22Rv1 (cell line): ENCODE data around the gene CAVIN2.
A peak's percentile ranks its signal among the peaks of the same experiment; 100 is the strongest.

Experiments
- ZFX ChIP-seq: fragments of 450-650 bp; IDR thresholded peaks from 2 replicates; pipeline ENCODE4 v1.6.1; 2017; ENCODE audit warnings: antibody characterized with exemption, borderline replicate concordance
- TF ChIP-seq, protein P1 (sequence below): fragments of 450-650 bp; IDR thresholded peaks from 2 replicates; pipeline ENCODE4 v1.5.1; 2017; ENCODE audit warnings: mild to moderate bottlenecking

GRCh38 chr2:191811807-191812602, 34.9 kb downstream of the CAVIN2 start:
- TF ChIP-seq, protein P1, sequence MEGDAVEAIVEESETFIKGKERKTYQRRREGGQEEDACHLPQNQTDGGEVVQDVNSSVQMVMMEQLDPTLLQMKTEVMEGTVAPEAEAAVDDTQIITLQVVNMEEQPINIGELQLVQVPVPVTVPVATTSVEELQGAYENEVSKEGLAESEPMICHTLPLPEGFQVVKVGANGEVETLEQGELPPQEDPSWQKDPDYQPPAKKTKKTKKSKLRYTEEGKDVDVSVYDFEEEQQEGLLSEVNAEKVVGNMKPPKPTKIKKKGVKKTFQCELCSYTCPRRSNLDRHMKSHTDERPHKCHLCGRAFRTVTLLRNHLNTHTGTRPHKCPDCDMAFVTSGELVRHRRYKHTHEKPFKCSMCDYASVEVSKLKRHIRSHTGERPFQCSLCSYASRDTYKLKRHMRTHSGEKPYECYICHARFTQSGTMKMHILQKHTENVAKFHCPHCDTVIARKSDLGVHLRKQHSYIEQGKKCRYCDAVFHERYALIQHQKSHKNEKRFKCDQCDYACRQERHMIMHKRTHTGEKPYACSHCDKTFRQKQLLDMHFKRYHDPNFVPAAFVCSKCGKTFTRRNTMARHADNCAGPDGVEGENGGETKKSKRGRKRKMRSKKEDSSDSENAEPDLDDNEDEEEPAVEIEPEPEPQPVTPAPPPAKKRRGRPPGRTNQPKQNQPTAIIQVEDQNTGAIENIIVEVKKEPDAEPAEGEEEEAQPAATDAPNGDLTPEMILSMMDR, result peak; percentile 83
- TF ChIP-seq ZFX, result no peak
